Measurements from ENCODE around the gene FIP1L1. TPM values are rescaled to one million over a fixed set of nuclear protein-coding genes. Genes with fewer than 3 reads are reported as not detected.

Gene FIP1L1
- total and polyA plus RNA-seq, 2 donors (not counting 3 experiments of a cell fraction or from before 2014, with no cell fraction given): 18.9 to 51.9 TPM

- BruUV-seq (replicated peaks): no TSS peak
- dilution Hi-C loops (cut with MboI; ENCODE audit: extremely low pct_ligation_motif_present, low sequenced_read_pairs): no loop called here
Measured at GRCh38 chr4:53487766-53488165, 110.3 kb downstream of the FIP1L1 start.

More at GRCh38 chr4:53487766-53488165, 110.3 kb downstream of the FIP1L1 start:
- Histone ChIP-seq H3K27ac (ENCODE audit: insufficient read depth, low read depth, low read length) (no peak overlapping the region), H2AFZ (ENCODE audit: low read depth, low read length) (no peak overlapping the region), H3K27me3 (ENCODE audit: control insufficient read depth in 2 of 2, insufficient read depth in 2 of 2, low read length in 2 of 2) (peaks cover 0 to 2% of the 10 kb centered on the region in 2 experiments), H3K79me2 (ENCODE audit: control insufficient read depth, insufficient read depth, low read length) (no peaks in the 10 kb centered on the region), H3K4me1 (ENCODE audit: control insufficient read depth, extremely low read depth, insufficient read depth, low read length) (peaks cover 6% of the 10 kb centered on the region), H3K4me2 (ENCODE audit: insufficient read depth, low read length) (no peak overlapping the region), H3K9ac (replicated peaks; ENCODE audit: extremely low read depth, insufficient read depth, low read length) (no peak overlapping the region), H3K9me1 (replicated peaks; ENCODE audit: control insufficient read depth, extremely low read depth, insufficient read depth, low read length) (no peaks in the 10 kb centered on the region), H4K20me1 (replicated peaks; ENCODE audit: control insufficient read depth, extremely low read depth, insufficient read depth, low read length) (no peaks in the 10 kb centered on the region), H3K4me3 (replicated peaks in 1 of 3; ENCODE audit: insufficient read depth in 1 of 3, low read depth in 1 of 3, low read length in 3 of 3) (no peak overlapping the region), H3K9me3 (replicated peaks; ENCODE audit: control insufficient read depth, insufficient read depth, low read length) (no peaks in the 10 kb centered on the region), H3K36me3 (ENCODE audit: control insufficient read depth in 2 of 2, extremely low read depth in 1 of 2, insufficient read depth in 2 of 2, low read length in 2 of 2) (no peaks in the 10 kb centered on the region)
- ChIA-PET CTCF (no interaction called here), POLR2A (no interaction called here)
- DNase-seq (ENCODE audit: low read depth, low spot score): no peak
- intact Hi-C loops (cut with micrococcal nuclease): no loop called here
- TF ChIP-seq POLR2AphosphoS5 (IDR thresholded peaks at IDR 0.05; ENCODE audit: insufficient read depth, low read depth, low read length) (no peak), MAX (IDR thresholded peaks at IDR 0.05; ENCODE audit: insufficient read depth, insufficient read length) (no peak), MYC (IDR thresholded peaks at IDR 0.05; ENCODE audit: low read depth, low read length) (no peak), CTCF (IDR thresholded peaks at IDR 0.05; ENCODE audit: extremely low read depth in 1 of 2, insufficient read depth in 1 of 2, low read depth in 1 of 2, low read length in 2 of 2) (no peak), JUN (IDR thresholded peaks at IDR 0.05; ENCODE audit: borderline replicate concordance, insufficient read depth, insufficient read length, low read depth) (no peak), POLR2A (IDR thresholded peaks at IDR 0.05; ENCODE audit: low read depth, low read length) (no peak)
- no peak for FAIRE-seq

Data from endothelial cell of umbilical vein (primary cell).